HEK293 (cell line): Measurements from ENCODE around the gene ZNF543.
A peak's percentile ranks its signal among the peaks of the same experiment; 100 is the strongest.

Experiments used
- CTCF ChIA-PET: fragments of 350-600 bp; formaldehyde crosslinking; extraction: SDS; loops from one replicate; lab custom pipeline; 2021; ENCODE audit warnings: antibody characterized with exemption; lab: Yijun Ruan, JAX
- POLR2A ChIA-PET: fragments of 300-600 bp; formaldehyde crosslinking; extraction: SDS; loops from one replicate; lab custom pipeline; 2020; ENCODE audit warnings: antibody characterized with exemption, inconsistent platforms; lab: Yijun Ruan, JAX
- H3K27ac ChIP-seq: fragments of 200-500 bp; sonication (Bioruptor generic); 2 replicates; pipeline ENCODE4 v1.5.1; 2014; ENCODE audit warnings: low read depth, low read length, control low read depth, inconsistent platforms; ENCODE audit errors: extremely low read depth
- H3K36me3 ChIP-seq, 2 experiments: fragments of 200-500 bp in 1 of 2; sonication (Bioruptor generic) in 1 of 2; 1 replicate in 1 of 2; 2 replicates in 1 of 2; pipeline ENCODE4 v1.5.1; 2014 to 2017; ENCODE audit warnings: inconsistent platforms in 2 of 2, low read length in 2 of 2; ENCODE audit not compliant: control insufficient read depth in 2 of 2, insufficient read depth in 1 of 2
- H3K4me1 ChIP-seq: fragments of 200-500 bp; sonication (Bioruptor generic); 2 replicates; pipeline ENCODE4 v1.5.1; 2014; ENCODE audit warnings: mild to moderate bottlenecking, low read length, inconsistent platforms; ENCODE audit not compliant: control insufficient read depth, insufficient read depth
- H3K4me3 ChIP-seq: 2 replicates; pipeline ENCODE4 v1.5.1; 2011; ENCODE audit warnings: low read depth, mild to moderate bottlenecking, control low read depth, low read length, moderate library complexity
- H3K9me3 ChIP-seq: fragments of 200-500 bp; sonication (Bioruptor generic); 2 replicates; pipeline ENCODE4 v1.5.1; 2014; ENCODE audit warnings: low read depth, low read length, inconsistent platforms; ENCODE audit not compliant: control insufficient read depth, insufficient read depth
- SCRT2 ChIP-seq: fragments of 450-650 bp; formaldehyde crosslinking; IDR thresholded peaks from 2 replicates; pipeline ENCODE4 v1.5.1; 2016; ENCODE audit warnings: missing biosample characterization, missing genetic modification characterization
- ZBTB21 ChIP-seq: fragments of 450-650 bp; formaldehyde crosslinking; IDR thresholded peaks from 2 replicates; pipeline ENCODE4 v1.5.1; 2017; ENCODE audit warnings: missing biosample characterization, missing genetic modification characterization
- ZFP3 ChIP-seq: fragments of 450-650 bp; formaldehyde crosslinking; IDR thresholded peaks from 2 replicates; pipeline ENCODE4 v1.5.1; 2016; ENCODE audit warnings: low read depth, missing biosample characterization, missing genetic modification characterization
- ZNF335 ChIP-seq: fragments of 450-650 bp; formaldehyde crosslinking; conservative IDR thresholded peaks from 2 replicates; pipeline ENCODE4 v1.5.1; 2016; ENCODE audit warnings: missing biosample characterization, missing genetic modification characterization
- ZNF391 ChIP-seq: fragments of 450-650 bp; formaldehyde crosslinking; IDR thresholded peaks from 2 replicates; pipeline ENCODE4 v1.5.1; 2016; ENCODE audit warnings: low read depth, missing biosample characterization, missing genetic modification characterization, borderline replicate concordance
- ZNF544 ChIP-seq: fragments of 450-650 bp; formaldehyde crosslinking; IDR thresholded peaks from 2 replicates; pipeline ENCODE4 v1.5.0; 2017; ENCODE audit warnings: missing biosample characterization, missing genetic modification characterization
- ZNF585B ChIP-seq: fragments of 450-650 bp; formaldehyde crosslinking; IDR thresholded peaks from 2 replicates; pipeline ENCODE4 v1.5.1; 2016; ENCODE audit warnings: missing biosample characterization, missing genetic modification characterization
- ZNF658 ChIP-seq: fragments of 450-650 bp; formaldehyde crosslinking; IDR thresholded peaks from 2 replicates; pipeline ENCODE4; 2016; ENCODE audit warnings: missing biosample characterization, missing genetic modification characterization
- ZNF664 ChIP-seq: fragments of 450-650 bp; formaldehyde crosslinking; IDR thresholded peaks from 2 replicates; pipeline ENCODE4 v1.5.1; 2016; ENCODE audit warnings: missing biosample characterization, missing genetic modification characterization
- TF ChIP-seq, protein P1 (sequence below): fragments of 450-650 bp; IDR thresholded peaks from 2 replicates; pipeline ENCODE4 v1.5.1; 2018; ENCODE audit warnings: missing biosample characterization, missing genetic modification characterization
- TF ChIP-seq, protein P2 (sequence below): IDR thresholded peaks from 2 replicates; pipeline ENCODE4 v1.6.1; 2011; ENCODE audit warnings: mild to moderate bottlenecking, low read depth, low read length, borderline replicate concordance
- TF ChIP-seq, protein P3 (sequence below): fragments of 450-650 bp; formaldehyde crosslinking; conservative IDR thresholded peaks from 2 replicates; pipeline ENCODE4 v1.5.1; 2016; ENCODE audit warnings: low read depth, missing biosample characterization, missing genetic modification characterization
- TF ChIP-seq, protein P4 (sequence below): fragments of 450-650 bp; formaldehyde crosslinking; IDR thresholded peaks from 2 replicates; pipeline ENCODE4 v1.5.1; 2016; ENCODE audit warnings: missing biosample characterization, missing genetic modification characterization
- TF ChIP-seq, protein P5 (sequence below): fragments of 450-650 bp; formaldehyde crosslinking; IDR thresholded peaks from 2 replicates; pipeline ENCODE4 v1.5.1; 2016; ENCODE audit warnings: missing biosample characterization, missing genetic modification characterization
- TF ChIP-seq, protein P6 (sequence below): fragments of 450-650 bp; formaldehyde crosslinking; IDR thresholded peaks from 2 replicates; pipeline ENCODE4 v1.5.1; 2016; ENCODE audit warnings: missing biosample characterization, missing genetic modification characterization, borderline replicate concordance
- TF ChIP-seq, protein P7 (sequence below): fragments of 450-650 bp; formaldehyde crosslinking; IDR thresholded peaks from 2 replicates; pipeline ENCODE4 v1.5.1; 2017; ENCODE audit warnings: missing biosample characterization, mild to moderate bottlenecking, missing genetic modification characterization, moderate library complexity
- TF ChIP-seq, protein P8 (sequence below): fragments of 450-650 bp; formaldehyde crosslinking; IDR thresholded peaks from 2 replicates; pipeline ENCODE4 v1.5.1; 2016; ENCODE audit warnings: missing biosample characterization, missing genetic modification characterization
- TF ChIP-seq, protein P9 (sequence below): fragments of 450-650 bp; formaldehyde crosslinking; optimal IDR thresholded peaks from 2 replicates; pipeline ENCODE3; 2016; ENCODE audit warnings: missing biosample characterization, mild to moderate bottlenecking, missing genetic modification characterization

ZNF543 gene

DNA sequence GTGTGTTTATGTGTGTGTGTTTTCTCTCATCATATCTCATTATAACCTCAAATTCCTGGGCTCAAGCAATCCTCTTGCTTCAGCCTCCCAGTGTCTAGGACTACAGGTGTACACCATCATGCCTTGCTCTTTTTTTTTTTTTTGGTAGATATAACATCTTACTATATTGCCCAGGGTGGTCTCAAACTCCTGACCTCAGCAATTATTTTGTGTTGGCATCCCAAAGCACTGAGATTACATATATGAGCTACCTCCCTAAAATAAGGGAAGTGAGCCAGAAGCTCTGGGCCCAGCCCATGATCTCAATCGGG lies 448 bp upstream of the ZNF543 start:
- Histone ChIP-seq H3K4me3 (peak overlapping the region; percentile 91), H3K27ac (peak overlapping the region; percentile 89), H3K9me3 (no peaks in the 10 kb centered on the region), H3K36me3 (peaks cover 15 to 27% of the 10 kb centered on the region in 2 experiments), H3K4me1 (no peaks in the 10 kb centered on the region; the same call in 1 of the 2 replicates)
- ChIA-PET POLR2A (interaction anchor here (0.6 to 1.0 kb wide), 3 partner anchors 16 to 47 kb away, joined by 3 to 5 read pairs (median 3); no protein-coding TSS in a partner anchor), CTCF (no interaction called here)
- TF ChIP-seq, protein P1, sequence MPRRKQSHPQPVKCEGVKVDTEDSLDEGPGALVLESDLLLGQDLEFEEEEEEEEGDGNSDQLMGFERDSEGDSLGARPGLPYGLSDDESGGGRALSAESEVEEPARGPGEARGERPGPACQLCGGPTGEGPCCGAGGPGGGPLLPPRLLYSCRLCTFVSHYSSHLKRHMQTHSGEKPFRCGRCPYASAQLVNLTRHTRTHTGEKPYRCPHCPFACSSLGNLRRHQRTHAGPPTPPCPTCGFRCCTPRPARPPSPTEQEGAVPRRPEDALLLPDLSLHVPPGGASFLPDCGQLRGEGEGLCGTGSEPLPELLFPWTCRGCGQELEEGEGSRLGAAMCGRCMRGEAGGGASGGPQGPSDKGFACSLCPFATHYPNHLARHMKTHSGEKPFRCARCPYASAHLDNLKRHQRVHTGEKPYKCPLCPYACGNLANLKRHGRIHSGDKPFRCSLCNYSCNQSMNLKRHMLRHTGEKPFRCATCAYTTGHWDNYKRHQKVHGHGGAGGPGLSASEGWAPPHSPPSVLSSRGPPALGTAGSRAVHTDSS: no peak
- TF ChIP-seq, protein P2, sequence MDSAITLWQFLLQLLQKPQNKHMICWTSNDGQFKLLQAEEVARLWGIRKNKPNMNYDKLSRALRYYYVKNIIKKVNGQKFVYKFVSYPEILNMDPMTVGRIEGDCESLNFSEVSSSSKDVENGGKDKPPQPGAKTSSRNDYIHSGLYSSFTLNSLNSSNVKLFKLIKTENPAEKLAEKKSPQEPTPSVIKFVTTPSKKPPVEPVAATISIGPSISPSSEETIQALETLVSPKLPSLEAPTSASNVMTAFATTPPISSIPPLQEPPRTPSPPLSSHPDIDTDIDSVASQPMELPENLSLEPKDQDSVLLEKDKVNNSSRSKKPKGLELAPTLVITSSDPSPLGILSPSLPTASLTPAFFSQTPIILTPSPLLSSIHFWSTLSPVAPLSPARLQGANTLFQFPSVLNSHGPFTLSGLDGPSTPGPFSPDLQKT: no peak
- TF ChIP-seq SCRT2 (tag by site-specific recombination) (no peak), ZNF585B (tag by site-specific recombination) (no peak), ZNF391 (tag by site-specific recombination) (no peak), ZNF544 (no peak), ZNF335 (tag by site-specific recombination) (peak; percentile 26)
- TF ChIP-seq, protein P3, sequence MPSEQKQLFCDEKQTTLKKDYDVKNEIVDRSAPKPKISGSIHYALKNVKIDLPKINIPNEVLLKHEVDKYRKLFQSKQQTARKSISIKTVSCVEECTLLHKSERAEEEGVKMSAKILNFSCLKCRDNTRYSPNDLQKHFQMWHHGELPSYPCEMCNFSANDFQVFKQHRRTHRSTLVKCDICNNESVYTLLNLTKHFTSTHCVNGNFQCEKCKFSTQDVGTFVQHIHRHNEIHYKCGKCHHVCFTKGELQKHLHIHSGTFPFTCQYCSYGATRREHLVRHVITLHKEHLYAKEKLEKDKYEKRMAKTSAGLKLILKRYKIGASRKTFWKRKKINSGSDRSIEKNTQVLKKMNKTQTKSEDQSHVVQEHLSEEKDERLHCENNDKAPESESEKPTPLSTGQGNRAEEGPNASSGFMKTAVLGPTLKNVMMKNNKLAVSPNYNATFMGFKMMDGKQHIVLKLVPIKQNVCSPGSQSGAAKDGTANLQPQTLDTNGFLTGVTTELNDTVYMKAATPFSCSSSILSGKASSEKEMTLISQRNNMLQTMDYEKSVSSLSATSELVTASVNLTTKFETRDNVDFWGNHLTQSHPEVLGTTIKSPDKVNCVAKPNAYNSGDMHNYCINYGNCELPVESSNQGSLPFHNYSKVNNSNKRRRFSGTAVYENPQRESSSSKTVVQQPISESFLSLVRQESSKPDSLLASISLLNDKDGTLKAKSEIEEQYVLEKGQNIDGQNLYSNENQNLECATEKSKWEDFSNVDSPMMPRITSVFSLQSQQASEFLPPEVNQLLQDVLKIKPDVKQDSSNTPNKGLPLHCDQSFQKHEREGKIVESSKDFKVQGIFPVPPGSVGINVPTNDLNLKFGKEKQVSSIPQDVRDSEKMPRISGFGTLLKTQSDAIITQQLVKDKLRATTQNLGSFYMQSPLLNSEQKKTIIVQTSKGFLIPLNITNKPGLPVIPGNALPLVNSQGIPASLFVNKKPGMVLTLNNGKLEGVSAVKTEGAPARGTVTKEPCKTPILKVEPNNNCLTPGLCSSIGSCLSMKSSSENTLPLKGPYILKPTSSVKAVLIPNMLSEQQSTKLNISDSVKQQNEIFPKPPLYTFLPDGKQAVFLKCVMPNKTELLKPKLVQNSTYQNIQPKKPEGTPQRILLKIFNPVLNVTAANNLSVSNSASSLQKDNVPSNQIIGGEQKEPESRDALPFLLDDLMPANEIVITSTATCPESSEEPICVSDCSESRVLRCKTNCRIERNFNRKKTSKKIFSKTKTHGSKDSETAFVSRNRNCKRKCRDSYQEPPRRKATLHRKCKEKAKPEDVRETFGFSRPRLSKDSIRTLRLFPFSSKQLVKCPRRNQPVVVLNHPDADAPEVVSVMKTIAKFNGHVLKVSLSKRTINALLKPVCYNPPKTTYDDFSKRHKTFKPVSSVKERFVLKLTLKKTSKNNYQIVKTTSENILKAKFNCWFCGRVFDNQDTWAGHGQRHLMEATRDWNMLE (tag by site-specific recombination): no peak
- TF ChIP-seq, protein P4, sequence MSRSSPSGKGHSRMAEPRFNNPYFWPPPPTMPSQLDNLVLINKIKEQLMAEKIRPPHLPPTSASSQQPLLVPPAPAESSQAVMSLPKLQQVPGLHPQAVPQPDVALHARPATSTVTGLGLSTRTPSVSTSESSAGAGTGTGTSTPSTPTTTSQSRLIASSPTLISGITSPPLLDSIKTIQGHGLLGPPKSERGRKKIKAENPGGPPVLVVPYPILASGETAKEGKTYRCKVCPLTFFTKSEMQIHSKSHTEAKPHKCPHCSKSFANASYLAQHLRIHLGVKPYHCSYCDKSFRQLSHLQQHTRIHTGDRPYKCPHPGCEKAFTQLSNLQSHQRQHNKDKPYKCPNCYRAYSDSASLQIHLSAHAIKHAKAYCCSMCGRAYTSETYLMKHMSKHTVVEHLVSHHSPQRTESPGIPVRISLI: peak; percentile 72
- TF ChIP-seq, protein P5, sequence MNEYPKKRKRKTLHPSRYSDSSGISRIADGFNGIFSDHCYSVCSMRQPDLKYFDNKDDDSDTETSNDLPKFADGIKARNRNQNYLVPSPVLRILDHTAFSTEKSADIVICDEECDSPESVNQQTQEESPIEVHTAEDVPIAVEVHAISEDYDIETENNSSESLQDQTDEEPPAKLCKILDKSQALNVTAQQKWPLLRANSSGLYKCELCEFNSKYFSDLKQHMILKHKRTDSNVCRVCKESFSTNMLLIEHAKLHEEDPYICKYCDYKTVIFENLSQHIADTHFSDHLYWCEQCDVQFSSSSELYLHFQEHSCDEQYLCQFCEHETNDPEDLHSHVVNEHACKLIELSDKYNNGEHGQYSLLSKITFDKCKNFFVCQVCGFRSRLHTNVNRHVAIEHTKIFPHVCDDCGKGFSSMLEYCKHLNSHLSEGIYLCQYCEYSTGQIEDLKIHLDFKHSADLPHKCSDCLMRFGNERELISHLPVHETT: no peak
- TF ChIP-seq, protein P6, sequence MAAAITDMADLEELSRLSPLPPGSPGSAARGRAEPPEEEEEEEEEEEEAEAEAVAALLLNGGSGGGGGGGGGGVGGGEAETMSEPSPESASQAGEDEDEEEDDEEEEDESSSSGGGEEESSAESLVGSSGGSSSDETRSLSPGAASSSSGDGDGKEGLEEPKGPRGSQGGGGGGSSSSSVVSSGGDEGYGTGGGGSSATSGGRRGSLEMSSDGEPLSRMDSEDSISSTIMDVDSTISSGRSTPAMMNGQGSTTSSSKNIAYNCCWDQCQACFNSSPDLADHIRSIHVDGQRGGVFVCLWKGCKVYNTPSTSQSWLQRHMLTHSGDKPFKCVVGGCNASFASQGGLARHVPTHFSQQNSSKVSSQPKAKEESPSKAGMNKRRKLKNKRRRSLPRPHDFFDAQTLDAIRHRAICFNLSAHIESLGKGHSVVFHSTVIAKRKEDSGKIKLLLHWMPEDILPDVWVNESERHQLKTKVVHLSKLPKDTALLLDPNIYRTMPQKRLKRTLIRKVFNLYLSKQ (tag by site-specific recombination): no peak

DNA sequence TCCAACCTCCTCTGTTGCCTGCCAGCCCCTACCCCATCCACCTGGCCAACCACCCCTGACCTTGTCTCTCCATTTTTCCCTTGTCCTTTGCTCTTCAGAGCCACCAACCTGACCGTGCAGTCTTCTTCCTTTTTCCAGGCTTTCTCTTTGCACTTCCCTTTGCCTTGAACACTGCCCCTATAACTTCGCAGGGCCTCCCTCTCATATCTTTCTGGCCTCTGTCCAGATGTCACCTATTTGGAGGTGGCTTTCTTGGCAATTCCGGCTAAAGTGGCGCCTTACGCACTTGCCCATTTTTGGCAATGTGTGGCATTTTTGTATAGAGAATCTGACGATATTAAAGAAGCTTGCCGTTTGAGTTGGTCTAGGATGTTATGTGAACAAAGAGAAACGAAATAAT lies 844 bp downstream of the ZNF543 start:
- Histone ChIP-seq H3K9me3 (no peaks in the 10 kb centered on the region), H3K27ac (peak overlapping the region; percentile 89; the same call in 1 of the 2 replicates), H3K4me1 (no peaks in the 10 kb centered on the region; the same call in 1 of the 2 replicates), H3K36me3 (peaks cover 25 to 40% of the 10 kb centered on the region in 2 experiments), H3K4me3 (peak overlapping the region; percentile 91)
- ChIA-PET POLR2A (interaction anchor here (0.9 to 1.9 kb wide), 2 partner anchors 30 to 31 kb away, joined by 3 to 9 read pairs; partner anchors contain the start of gene ZNF304), CTCF (interaction anchor here (1.0 kb wide), 1 partner anchor 33 kb away, joined by 3 read pairs; no protein-coding TSS in a partner anchor)
- TF ChIP-seq, protein P7, sequence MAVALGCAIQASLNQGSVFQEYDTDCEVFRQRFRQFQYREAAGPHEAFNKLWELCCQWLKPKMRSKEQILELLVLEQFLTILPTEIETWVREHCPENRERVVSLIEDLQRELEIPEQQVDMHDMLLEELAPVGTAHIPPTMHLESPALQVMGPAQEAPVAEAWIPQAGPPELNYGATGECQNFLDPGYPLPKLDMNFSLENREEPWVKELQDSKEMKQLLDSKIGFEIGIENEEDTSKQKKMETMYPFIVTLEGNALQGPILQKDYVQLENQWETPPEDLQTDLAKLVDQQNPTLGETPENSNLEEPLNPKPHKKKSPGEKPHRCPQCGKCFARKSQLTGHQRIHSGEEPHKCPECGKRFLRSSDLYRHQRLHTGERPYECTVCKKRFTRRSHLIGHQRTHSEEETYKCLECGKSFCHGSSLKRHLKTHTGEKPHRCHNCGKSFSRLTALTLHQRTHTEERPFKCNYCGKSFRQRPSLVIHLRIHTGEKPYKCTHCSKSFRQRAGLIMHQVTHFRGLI (tag by site-specific recombination): no peak
- TF ChIP-seq ZBTB21 (tag by site-specific recombination): no peak
- TF ChIP-seq, protein P8, sequence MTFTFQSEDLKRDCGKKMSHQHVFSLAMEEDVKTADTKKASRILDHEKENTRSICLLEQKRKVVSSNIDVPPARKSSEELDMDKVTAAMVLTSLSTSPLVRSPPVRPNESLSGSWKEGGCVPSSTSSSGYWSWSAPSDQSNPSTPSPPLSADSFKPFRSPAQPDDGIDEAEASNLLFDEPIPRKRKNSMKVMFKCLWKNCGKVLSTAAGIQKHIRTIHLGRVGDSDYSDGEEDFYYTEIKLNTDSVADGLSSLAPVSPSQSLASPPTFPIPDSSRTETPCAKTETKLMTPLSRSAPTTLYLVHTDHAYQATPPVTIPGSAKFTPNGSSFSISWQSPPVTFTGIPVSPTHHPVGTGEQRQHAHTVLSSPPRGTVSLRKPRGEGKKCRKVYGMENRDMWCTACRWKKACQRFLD (tag by site-specific recombination): no peak
- TF ChIP-seq ZFP3 (tag by site-specific recombination): no peak
- TF ChIP-seq ZNF658 (tag by site-specific recombination): no peak
- TF ChIP-seq ZNF664 (tag by site-specific recombination): no peak
- TF ChIP-seq, protein P9, sequence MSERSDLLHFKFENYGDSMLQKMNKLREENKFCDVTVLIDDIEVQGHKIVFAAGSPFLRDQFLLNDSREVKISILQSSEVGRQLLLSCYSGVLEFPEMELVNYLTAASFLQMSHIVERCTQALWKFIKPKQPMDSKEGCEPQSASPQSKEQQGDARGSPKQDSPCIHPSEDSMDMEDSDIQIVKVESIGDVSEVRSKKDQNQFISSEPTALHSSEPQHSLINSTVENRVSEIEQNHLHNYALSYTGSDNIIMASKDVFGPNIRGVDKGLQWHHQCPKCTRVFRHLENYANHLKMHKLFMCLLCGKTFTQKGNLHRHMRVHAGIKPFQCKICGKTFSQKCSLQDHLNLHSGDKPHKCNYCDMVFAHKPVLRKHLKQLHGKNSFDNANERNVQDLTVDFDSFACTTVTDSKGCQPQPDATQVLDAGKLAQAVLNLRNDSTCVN (tag by site-specific recombination): no peak
